Memory B cell (primary cell): ENCODE data around the gene NTNG2.
A peak's percentile ranks its signal among the peaks of the same experiment; 100 is the strongest.

Source experiments
- ATAC-seq: fragments of 150-1000 bp; cut with Tn5 transposase; 2 replicates; pipeline ENCODE4 v1.10.0; 2021; ENCODE audit warnings: low read depth, mild to moderate bottlenecking, moderate library complexity
- DNase-seq, 2 donors: peaks; one replicate each; pipeline ENCODE4 v3.0.0; 2022; ENCODE audit warnings: low spot score in 2 of 2
- H3K27ac Mint-ChIP-seq: one replicate; pipeline ENCODE4 v1.8.0; 2022; ENCODE audit warnings: mild to moderate bottlenecking, moderate library complexity, mixed read lengths
- H3K27me3 Mint-ChIP-seq: one replicate; pipeline ENCODE4 v1.8.0; 2022; ENCODE audit warnings: mixed read lengths
- H3K36me3 Mint-ChIP-seq: one replicate; pipeline ENCODE4 v1.8.0; 2022; ENCODE audit warnings: mild to moderate bottlenecking, mixed read lengths
- H3K4me1 Mint-ChIP-seq: one replicate; pipeline ENCODE4 v1.8.0; 2022; ENCODE audit warnings: mixed read lengths
- H3K4me3 Mint-ChIP-seq: one replicate; pipeline ENCODE4 v1.8.0; 2022; ENCODE audit warnings: mild to moderate bottlenecking, moderate library complexity, mixed read lengths
- H3K9me3 Mint-ChIP-seq: one replicate; pipeline ENCODE4 v1.8.0; 2022; ENCODE audit warnings: mixed read lengths

NTNG2 gene

DNA sequence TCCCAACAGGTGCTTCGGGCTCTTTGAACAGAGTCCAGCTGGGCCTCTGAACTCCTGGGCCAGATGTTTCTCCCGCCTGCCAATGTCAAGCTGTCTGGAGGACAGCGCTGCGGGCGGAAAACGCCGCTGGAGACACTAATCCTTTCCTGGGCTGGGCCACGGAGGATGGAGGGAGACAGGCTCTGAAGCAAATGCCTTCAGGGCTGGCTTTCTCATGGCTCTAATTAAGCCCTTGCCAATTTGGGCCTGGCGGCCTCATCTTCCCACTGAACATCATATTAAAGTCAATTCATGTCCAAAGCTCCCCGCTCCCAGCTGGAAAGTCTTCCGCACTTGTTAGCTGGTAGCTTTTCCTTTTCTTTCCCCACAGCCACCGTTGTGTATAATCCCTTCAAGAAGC lies 72.7 kb downstream of the NTNG2 start:
- Mint-ChIP-seq H3K4me3 (no peak overlapping the region), H3K36me3 (no peaks in the 10 kb centered on the region), H3K9me3 (no peaks in the 10 kb centered on the region), H3K27me3 (peaks cover 1% of the 10 kb centered on the region), H3K4me1 (peaks cover 7% of the 10 kb centered on the region), H3K27ac (no peak overlapping the region)
- ATAC-seq: no peak
- no peak for DNase-seq

DNA sequence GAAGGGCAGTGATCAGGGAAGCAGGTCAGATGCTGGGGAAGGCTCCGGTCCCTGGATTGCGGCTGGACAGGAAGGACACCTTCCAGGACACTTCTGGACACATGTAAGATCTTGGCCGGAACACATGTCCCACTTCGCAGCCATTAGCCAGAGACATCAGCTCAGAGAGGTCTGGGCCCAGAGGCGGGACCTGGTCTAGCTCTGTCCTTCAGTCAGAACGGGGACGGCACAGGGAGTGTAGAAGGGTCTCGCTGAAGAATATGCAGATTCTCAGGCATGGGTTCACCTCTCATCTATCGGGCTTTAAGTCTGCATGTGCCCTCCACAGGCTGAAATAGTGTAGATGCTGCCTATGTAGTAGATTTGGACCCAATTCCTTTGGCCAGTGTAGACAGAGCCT lies 73.3 kb downstream of the NTNG2 start:
- Mint-ChIP-seq H3K27ac (no peak overlapping the region), H3K4me1 (peaks cover 7% of the 10 kb centered on the region), H3K9me3 (no peaks in the 10 kb centered on the region), H3K27me3 (peaks cover 1% of the 10 kb centered on the region), H3K36me3 (no peaks in the 10 kb centered on the region), H3K4me3 (no peak overlapping the region)
- ATAC-seq: no peak
- no peak for DNase-seq

DNA sequence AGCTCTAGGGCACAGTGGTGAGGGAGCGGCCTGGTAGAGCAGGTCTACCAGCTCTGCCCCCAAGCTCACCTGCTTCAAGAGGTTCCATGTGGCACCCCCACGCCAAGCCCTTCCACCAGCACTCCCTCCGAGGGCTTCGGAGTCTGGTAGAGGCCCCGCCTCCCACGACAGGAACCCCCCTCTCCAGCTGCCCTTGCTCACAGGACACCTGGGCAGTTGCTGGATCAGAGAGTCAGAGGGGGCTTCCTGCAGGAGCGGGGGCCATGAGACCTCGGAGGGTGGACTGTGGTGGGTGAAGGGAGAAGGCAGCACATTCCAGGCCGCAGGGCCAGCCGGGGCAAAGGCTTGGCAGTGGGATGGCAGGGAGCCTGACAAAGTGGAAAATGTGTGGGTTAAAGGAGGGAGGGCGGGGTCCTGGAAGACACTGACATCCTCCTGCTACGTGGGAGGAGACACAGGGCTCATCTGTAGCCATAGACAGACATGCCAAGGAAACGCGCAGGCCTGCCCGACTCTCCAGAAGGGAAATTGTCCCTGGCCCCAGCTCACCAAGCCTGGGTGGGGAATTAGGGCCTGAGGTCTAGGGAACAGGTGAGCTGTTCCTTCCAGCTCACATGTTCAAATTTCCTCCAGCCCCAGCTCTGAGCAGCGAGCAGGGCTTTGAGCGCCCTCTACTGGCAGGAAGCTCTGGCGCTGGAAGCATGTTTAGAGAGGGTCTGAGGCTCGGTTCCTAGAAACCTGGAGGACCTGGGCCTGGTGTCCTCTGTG lies 74.2 kb downstream of the NTNG2 start:
- DNase-seq (peak; percentile 80 to 88), ATAC-seq (no peak)
- no peaks in the 10 kb centered on the region for H3K9me3 Mint-ChIP-seq
- H3K36me3 Mint-ChIP-seq: no peaks in the 10 kb centered on the region
- H3K4me1 Mint-ChIP-seq: peaks cover 7% of the 10 kb centered on the region
- no peaks in the 10 kb centered on the region for H3K27me3 Mint-ChIP-seq
- H3K4me3 Mint-ChIP-seq: no peak overlapping the region
- no peak overlapping the region for H3K27ac Mint-ChIP-seq

DNA sequence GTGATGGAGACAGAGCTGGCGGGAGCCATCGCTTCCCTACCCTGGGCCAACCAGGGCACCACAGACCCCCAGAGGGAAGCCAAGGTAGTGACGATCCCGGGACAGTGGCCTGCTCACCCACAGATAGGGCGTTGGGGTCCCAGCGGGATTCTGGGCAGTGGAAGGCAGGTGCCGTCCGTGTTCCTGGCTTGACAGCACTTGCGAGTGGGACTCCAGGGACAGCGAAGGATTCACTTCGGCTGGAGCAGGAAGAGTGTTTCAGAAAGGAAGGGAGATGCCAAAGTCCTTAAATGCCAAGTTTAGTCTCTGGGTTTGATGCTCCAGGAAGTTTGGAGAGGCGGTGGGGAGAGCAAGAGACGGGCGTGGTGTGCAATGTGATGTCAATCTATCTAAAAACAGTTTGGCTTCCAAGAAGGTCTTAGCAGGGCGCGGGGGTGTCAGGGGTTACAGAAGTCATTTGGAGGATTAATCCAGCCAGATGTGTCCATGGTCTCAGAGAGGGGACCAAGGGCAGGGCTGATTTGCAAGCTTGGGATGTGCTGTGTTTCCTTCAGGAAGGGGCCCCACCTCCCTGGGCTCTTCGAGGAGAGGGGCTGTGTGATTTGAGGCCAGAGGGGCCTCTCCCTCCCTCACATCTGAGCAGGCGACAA lies 74.9 kb downstream of the NTNG2 start:
- DNase-seq (no peak), ATAC-seq (no peak)
- no peaks in the 10 kb centered on the region for H3K27me3 Mint-ChIP-seq
- no peak overlapping the region for H3K4me3 Mint-ChIP-seq
- no peaks in the 10 kb centered on the region for H3K36me3 Mint-ChIP-seq
- H3K27ac Mint-ChIP-seq: no peak overlapping the region
- peaks cover 10% of the 10 kb centered on the region for H3K4me1 Mint-ChIP-seq
- H3K9me3 Mint-ChIP-seq: no peaks in the 10 kb centered on the region

DNA sequence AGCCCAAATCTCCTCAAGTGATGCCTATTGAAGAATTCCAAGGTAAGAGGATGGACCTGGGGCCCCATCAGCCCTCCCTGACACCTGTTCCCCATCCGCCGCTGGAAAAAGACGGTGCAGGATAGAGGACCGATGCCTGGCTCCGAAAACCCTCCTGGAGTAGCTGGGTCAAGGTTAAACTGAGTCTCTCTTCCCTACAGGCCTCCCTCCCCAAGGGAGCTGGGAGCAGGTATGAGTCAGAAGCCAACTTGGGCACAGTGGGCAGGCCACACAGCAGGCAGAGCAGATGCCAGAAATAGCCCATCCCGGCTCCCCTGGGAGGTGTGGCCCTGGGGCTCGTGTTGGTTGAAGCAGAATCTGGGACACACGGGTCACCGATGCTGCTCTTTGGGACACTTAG lies 75.6 kb downstream of the NTNG2 start:
- H3K27ac Mint-ChIP-seq: no peak overlapping the region
- no peaks in the 10 kb centered on the region for H3K9me3 Mint-ChIP-seq
- H3K4me1 Mint-ChIP-seq: peaks cover 14% of the 10 kb centered on the region
- H3K36me3 Mint-ChIP-seq: no peaks in the 10 kb centered on the region
- no peak for ATAC-seq
- DNase-seq: no peak
- no peaks in the 10 kb centered on the region for H3K27me3 Mint-ChIP-seq
- H3K4me3 Mint-ChIP-seq: no peak overlapping the region

DNA sequence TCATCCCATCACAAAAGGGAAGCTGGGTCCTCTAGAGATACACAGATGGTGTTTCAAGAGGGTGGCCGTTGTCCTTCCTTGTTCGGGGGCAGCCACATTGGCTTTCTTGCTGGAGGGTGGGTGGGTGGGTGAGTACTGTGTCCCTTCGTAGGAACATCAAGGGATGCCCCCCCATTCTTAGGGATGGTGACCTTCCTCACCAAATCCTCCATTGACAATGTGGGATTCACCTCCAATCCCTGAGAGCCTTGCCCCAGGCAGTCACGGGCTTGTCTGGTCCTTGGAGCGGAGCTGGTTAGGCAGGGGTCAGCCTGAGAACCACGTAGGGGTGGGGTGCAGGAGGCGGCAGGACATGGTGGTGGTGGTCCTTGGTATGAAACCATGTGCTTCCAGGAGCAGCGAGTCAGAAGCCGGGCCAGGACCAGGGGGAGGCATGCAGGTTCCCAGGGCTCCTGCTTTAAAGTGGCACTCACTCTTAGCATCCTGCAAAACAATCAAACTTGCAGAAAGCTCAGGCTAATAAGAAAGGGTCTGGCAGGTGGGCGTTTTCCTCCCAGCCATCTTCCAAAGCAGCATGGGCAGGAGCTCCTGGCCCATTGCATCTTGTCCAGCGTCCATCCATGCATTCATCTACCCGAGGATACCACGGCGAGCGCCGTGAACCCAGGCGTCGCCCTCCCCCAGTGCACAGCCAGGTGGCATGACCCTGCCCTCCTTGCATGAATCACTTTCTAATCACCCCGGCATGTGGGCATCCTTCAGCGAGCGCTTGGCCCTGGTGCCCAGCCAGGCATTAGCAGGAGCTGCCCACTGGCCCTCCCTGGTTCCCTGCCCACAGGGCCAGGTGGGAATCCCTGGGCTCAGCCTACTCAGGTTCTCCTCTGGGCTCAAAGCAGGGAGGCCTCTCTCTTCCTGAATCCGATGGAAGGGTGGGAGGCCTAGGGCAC lies 76.4 kb downstream of the NTNG2 start:
- no peaks in the 10 kb centered on the region for H3K27me3 Mint-ChIP-seq
- H3K4me3 Mint-ChIP-seq: no peak overlapping the region
- DNase-seq: no peak
- H3K4me1 Mint-ChIP-seq: peaks cover 14% of the 10 kb centered on the region
- ATAC-seq: no peak
- no peak overlapping the region for H3K27ac Mint-ChIP-seq
- no peaks in the 10 kb centered on the region for H3K36me3 Mint-ChIP-seq
- H3K9me3 Mint-ChIP-seq: no peaks in the 10 kb centered on the region

DNA sequence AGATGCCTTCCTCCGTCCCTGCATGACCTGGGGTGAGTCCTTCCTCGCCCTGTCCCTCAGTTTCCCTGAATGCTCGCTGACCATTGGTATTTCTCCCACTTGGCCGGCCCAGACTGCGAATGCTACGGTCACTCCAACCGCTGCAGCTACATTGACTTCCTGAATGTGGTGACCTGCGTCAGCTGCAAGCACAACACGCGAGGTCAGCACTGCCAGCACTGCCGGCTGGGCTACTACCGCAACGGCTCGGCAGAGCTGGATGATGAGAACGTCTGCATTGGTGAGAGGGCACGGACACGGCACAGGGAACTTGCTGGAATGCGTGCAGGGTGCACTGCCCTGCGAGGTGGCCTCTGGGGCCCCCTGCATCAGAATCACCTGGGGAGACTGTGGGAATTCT lies 77.1 kb downstream of the NTNG2 start:
- H3K4me3 Mint-ChIP-seq: no peak overlapping the region
- DNase-seq: no peak
- H3K27me3 Mint-ChIP-seq: no peaks in the 10 kb centered on the region
- H3K27ac Mint-ChIP-seq: no peak overlapping the region
- ATAC-seq: no peak
- H3K36me3 Mint-ChIP-seq: no peaks in the 10 kb centered on the region
- peaks cover 14% of the 10 kb centered on the region for H3K4me1 Mint-ChIP-seq
- H3K9me3 Mint-ChIP-seq: no peaks in the 10 kb centered on the region

DNA sequence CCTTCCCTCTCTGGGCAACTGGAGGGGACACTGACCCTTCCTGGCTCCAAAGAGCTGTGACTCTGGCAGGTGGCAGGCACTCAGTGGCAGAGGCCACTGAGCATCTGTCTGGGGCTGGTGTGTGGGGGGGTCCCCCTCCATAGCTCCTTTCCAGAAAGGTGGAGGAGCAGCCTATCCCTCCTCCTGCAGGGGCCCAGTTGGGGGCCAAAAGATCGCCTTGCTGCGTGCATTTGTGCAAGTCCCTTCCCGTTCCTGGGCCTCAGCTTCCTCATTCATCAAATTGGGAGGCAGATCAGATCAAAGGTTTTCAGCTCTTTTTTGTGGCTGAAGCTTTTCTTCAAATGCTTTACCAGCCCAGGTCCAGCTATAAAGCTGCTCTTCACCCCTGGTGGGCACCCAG lies 77.7 kb downstream of the NTNG2 start:
- DNase-seq: no peak
- Mint-ChIP-seq H3K4me1 (peaks cover 14% of the 10 kb centered on the region), H3K27me3 (no peaks in the 10 kb centered on the region), H3K4me3 (no peak overlapping the region), H3K9me3 (no peaks in the 10 kb centered on the region), H3K36me3 (no peaks in the 10 kb centered on the region), H3K27ac (no peak overlapping the region)
- no peak for ATAC-seq

DNA sequence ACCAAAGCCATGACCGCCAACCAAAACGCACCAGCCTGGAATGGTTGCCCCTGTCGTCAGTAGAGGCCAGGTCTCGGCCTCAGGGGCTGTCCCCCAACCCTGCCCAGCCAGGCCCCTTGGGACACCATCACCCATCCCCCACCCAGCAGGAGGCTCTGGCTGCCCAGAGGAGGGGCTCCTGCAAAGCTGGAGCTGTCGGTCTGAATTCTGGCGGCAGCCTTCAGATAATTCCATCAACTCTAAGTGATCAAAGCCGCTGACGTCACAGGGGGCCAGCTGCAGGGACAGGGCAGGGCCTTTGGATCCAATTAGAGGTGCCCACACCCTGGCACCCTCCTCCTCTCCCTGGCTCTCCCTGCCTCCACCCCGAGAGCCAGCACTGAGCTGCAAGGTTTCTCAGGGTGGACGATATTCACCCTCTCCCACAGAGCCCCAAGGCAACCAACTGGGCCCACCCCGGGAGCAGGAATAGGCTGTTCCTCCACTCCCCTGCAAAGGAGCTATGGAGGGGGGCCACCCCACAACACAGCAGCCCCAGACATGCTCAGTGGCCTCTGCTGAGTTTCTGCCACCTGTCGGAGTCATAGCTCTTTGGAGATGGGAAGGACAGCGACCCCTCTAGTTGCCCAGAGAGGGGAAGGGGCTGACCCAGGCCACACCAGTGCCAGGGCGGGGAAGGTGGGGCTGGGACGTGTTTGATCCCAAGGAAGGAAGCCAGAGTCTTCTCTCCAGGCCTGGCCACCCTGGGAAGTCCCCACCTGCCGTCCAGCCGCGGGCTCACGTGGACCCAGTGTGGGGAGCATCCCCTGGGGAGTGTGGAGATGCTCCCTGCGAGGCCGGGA lies 78.4 kb downstream of the NTNG2 start:
- Mint-ChIP-seq H3K27me3 (no peaks in the 10 kb centered on the region), H3K36me3 (no peaks in the 10 kb centered on the region), H3K9me3 (no peaks in the 10 kb centered on the region), H3K4me1 (peaks cover 14% of the 10 kb centered on the region), H3K27ac (no peak overlapping the region), H3K4me3 (peak overlapping the region; percentile 65)
- DNase-seq (no peak), ATAC-seq (no peak)

DNA sequence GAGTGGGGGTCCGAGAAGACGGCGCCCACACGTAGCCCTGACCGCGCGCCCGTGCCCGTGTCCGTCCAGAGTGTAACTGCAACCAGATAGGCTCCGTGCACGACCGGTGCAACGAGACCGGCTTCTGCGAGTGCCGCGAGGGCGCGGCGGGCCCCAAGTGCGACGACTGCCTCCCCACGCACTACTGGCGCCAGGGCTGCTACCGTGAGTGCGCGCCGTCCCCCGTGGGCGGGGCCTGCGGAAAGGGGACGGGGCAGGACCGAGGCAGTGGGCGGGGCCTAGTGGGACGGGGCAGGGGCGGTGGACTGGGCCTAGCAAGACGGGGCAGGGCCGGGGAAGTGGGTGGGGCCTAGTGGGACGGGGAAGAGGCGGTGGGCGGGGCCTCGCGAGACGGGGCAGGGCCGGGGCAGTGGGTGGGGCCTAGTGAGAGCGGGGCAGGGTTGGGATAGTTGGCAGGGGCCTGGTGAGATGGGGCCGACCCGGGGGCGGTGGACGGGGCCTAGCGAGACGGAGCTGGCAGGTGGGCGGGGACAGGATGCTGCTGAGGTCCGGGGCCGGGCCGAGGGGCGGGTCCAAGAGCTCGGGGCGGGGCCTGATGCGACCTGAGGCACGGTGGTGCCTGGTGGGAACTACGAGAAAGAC lies 79.1 kb downstream of the NTNG2 start:
- Mint-ChIP-seq H3K36me3 (no peaks in the 10 kb centered on the region), H3K9me3 (no peaks in the 10 kb centered on the region), H3K27ac (peak overlapping the region; percentile 94), H3K27me3 (no peaks in the 10 kb centered on the region), H3K4me3 (peak overlapping the region; percentile 98), H3K4me1 (peaks cover 13% of the 10 kb centered on the region)
- peak; percentile 86 for ATAC-seq
- peak; percentile 94 to 99 for DNase-seq

DNA sequence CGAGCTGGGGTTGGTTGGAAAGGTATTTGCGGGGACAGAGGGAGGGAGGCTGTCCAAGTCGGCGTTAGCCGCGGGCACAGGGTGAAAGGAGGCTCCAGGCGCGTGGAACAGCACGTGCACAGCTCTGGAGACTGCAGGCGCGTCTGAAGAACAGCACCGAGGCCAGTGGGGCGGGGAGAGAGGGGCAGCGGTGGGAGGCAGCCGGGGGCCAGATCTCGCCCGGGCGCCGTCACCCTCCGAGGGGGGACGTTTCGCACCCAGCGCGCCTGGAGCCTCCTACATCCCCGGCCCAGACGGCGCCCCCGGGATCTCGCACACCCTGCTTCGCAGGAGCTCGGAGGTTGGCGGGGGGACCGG lies 79.6 kb downstream of the NTNG2 start:
- ATAC-seq (no peak), DNase-seq (no peak)
- peak overlapping the region; percentile 98 for H3K4me3 Mint-ChIP-seq
- no peaks in the 10 kb centered on the region for H3K36me3 Mint-ChIP-seq
- H3K9me3 Mint-ChIP-seq: no peaks in the 10 kb centered on the region
- H3K4me1 Mint-ChIP-seq: peaks cover 12% of the 10 kb centered on the region
- peak overlapping the region; percentile 94 for H3K27ac Mint-ChIP-seq
- H3K27me3 Mint-ChIP-seq: no peaks in the 10 kb centered on the region

DNA sequence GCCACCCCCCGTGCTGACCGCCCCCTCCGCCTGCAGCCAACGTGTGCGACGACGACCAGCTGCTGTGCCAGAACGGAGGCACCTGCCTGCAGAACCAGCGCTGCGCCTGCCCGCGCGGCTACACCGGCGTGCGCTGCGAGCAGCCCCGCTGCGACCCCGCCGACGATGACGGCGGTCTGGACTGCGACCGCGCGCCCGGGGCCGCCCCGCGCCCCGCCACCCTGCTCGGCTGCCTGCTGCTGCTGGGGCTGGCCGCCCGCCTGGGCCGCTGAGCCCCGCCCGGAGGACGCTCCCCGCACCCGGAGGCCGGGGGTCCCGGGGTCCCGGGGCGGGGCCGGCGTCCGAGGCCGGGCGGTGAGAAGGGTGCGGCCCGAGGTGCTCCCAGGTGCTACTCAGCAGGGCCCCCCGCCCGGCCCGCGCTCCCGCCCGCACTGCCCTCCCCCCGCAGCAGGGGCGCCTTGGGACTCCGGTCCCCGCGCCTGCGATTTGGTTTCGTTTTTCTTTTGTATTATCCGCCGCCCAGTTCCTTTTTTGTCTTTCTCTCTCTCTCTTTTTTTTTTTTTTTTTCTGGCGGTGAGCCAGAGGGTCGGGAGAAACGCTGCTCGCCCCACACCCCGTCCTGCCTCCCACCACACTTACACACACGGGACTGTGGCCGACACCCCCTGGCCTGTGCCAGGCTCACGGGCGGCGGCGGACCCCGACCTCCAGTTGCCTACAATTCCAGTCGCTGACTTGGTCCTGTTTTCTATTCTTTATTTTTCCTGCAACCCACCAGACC lies 80.2 kb downstream of the NTNG2 start:
- peaks cover 12% of the 10 kb centered on the region for H3K4me1 Mint-ChIP-seq
- H3K27ac Mint-ChIP-seq: peak overlapping the region; percentile 76
- no peaks in the 10 kb centered on the region for H3K9me3 Mint-ChIP-seq
- DNase-seq (peak in 1 of 2 donors; percentile 63), ATAC-seq (peak; percentile 14)
- H3K27me3 Mint-ChIP-seq: peaks cover 2% of the 10 kb centered on the region
- no peaks in the 10 kb centered on the region for H3K36me3 Mint-ChIP-seq
- peak overlapping the region; percentile 89 for H3K4me3 Mint-ChIP-seq
